ENCODE results near the gene SH3GLB1.
"Not testable (repeated sequence)": the region's sequence is repeated elsewhere in the genome, so short reads cannot be mapped to it uniquely, and the experiment has no call there.

SH3GLB1 gene

GRCh38 chr1:86701731-86702130, 2.6 kb upstream of the SH3GLB1 start:
- Histone ChIP-seq H3K27me3 (ENCODE audit: insufficient read depth, poor library complexity, severe bottlenecking) (no peaks in the 10 kb centered on the region), H3K4me3 (replicated peaks; ENCODE audit: insufficient read depth, low read length) (no peak overlapping the region), H3K27ac (replicated peaks) (no peak overlapping the region)
- no peak for DNase-seq (ENCODE audit: low read depth in 1 of 2, low spot score in 1 of 2)
- TF ChIP-seq CTCF (IDR thresholded peaks at IDR 0.05; ENCODE audit: insufficient read depth, low read length) = no peak
- no peak for TF ChIP-seq GABPA (IDR thresholded peaks at IDR 0.05; ENCODE audit: low read depth)
- no peak for TF ChIP-seq SPI1 (IDR thresholded peaks at IDR 0.05; ENCODE audit: borderline replicate concordance, low read depth)
- TF ChIP-seq, protein P1, sequence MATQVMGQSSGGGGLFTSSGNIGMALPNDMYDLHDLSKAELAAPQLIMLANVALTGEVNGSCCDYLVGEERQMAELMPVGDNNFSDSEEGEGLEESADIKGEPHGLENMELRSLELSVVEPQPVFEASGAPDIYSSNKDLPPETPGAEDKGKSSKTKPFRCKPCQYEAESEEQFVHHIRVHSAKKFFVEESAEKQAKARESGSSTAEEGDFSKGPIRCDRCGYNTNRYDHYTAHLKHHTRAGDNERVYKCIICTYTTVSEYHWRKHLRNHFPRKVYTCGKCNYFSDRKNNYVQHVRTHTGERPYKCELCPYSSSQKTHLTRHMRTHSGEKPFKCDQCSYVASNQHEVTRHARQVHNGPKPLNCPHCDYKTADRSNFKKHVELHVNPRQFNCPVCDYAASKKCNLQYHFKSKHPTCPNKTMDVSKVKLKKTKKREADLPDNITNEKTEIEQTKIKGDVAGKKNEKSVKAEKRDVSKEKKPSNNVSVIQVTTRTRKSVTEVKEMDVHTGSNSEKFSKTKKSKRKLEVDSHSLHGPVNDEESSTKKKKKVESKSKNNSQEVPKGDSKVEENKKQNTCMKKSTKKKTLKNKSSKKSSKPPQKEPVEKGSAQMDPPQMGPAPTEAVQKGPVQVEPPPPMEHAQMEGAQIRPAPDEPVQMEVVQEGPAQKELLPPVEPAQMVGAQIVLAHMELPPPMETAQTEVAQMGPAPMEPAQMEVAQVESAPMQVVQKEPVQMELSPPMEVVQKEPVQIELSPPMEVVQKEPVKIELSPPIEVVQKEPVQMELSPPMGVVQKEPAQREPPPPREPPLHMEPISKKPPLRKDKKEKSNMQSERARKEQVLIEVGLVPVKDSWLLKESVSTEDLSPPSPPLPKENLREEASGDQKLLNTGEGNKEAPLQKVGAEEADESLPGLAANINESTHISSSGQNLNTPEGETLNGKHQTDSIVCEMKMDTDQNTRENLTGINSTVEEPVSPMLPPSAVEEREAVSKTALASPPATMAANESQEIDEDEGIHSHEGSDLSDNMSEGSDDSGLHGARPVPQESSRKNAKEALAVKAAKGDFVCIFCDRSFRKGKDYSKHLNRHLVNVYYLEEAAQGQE (IDR thresholded peaks at IDR 0.05; ENCODE audit: insufficient replicate concordance, low read depth) = no peak
- no peak for TF ChIP-seq POLR2AphosphoS5 (IDR thresholded peaks at IDR 0.05; ENCODE audit: low read depth)

- not testable (repeated sequence) for DNase-seq (ENCODE audit: low read depth in 1 of 2, low spot score in 1 of 2); H3K4me3 ChIP-seq (replicated peaks; ENCODE audit: insufficient read depth, low read length)
These were observed 1.4 kb upstream of the SH3GLB1 start for GRCh38 chr1:86702954-86703494.

DNA sequence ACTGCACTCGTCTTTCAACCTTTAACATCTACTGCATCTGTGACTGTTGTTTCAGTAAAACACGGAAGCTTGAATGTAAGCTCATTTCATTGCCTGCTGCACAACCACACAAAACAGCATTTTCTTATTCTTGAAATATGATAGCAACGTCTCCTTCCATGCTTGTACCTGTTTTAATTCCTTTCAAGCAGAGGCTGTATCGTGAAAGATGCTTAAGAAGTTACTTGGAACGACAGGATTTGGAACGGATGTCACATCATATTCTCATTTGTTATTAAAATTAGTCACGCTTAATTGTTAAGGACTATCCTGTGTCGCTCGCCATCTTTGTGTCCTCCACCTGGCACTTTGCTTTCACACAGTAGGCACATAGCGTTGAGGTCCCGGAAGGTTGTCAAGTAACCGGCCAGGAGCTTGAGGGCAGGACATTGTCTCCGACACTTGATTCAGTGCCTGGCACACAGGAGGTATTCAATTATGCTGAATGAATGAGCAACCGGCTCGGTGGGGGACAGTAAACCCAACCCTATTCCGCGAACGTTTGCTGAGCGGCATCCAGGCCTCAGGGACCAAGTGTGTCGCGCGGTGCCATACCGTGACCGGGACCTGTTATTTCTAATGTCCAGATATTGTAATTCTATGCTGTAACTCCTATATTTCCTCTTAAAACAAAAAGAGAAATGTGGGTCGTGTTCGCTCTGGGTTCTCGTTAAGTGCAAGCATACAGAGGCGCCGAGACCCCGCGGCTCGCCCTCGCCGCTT, 499 bp upstream of the SH3GLB1 start:
- Histone ChIP-seq H3K4me3 (replicated peaks; ENCODE audit: insufficient read depth, low read length) (peak overlapping the region; percentile 86), H3K27me3 (ENCODE audit: insufficient read depth, poor library complexity, severe bottlenecking) (no peaks in the 10 kb centered on the region), H3K27ac (replicated peaks) (peak overlapping the region; percentile 82)
- DNase-seq (ENCODE audit: low read depth in 1 of 2, low spot score in 1 of 2) = no peak
- TF ChIP-seq, protein P1 (IDR thresholded peaks at IDR 0.05; ENCODE audit: insufficient replicate concordance, low read depth) = no peak
- TF ChIP-seq GABPA (IDR thresholded peaks at IDR 0.05; ENCODE audit: low read depth) (no peak), CTCF (IDR thresholded peaks at IDR 0.05; ENCODE audit: insufficient read depth, low read length) (no peak), SPI1 (IDR thresholded peaks at IDR 0.05; ENCODE audit: borderline replicate concordance, low read depth) (no peak), POLR2AphosphoS5 (IDR thresholded peaks at IDR 0.05; ENCODE audit: low read depth) (no peak)

More at GRCh38 chr1:86702954-86703494, 1.4 kb upstream of the SH3GLB1 start:
- H3K27ac ChIP-seq (replicated peaks); H3K27me3 ChIP-seq (ENCODE audit: insufficient read depth, poor library complexity, severe bottlenecking): not testable (repeated sequence)

DNA sequence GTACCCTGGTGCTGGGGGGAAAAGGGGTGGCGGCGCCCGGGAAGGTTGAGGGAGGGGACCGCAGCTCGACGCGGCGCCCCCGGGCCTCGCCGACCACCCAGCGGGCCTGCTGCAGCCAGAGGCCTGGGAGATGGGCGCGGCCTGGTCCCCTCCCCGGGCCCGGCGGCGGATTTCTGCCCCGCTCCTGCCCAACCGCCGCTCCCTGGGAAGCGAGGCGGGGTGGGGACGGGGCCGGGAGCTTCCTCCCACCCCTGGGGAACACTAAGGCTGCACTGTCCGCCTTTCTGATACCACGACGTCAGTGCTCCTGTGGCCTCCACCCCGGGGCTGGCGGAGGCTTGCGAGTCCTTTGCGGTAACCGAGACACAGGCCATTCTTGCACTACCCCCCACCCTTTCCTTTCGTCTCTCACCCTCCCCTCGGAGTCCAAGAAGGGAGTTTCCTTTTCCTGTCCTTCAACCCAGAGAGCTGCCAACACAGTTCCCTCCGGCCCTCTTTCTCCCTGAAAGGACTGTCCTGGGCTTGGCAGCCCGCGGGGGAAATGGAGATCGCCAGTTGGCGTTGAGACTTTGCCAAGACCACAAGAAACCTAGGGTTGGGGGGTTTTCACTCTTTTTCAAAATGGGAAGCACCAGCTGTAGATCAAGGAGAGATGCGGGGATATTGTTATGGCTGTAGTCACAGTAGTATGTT, 742 bp downstream of the SH3GLB1 start:
- peak; percentile 35 to 65 for DNase-seq (ENCODE audit: low read depth in 1 of 2, low spot score in 1 of 2)
- TF ChIP-seq GABPA (IDR thresholded peaks at IDR 0.05; ENCODE audit: low read depth) (0 out of 2 replicates have a peak, but pooled peaks have one; percentile 29), CTCF (IDR thresholded peaks at IDR 0.05; ENCODE audit: insufficient read depth, low read length) (no peak), SPI1 (IDR thresholded peaks at IDR 0.05; ENCODE audit: borderline replicate concordance, low read depth) (no peak), POLR2AphosphoS5 (IDR thresholded peaks at IDR 0.05; ENCODE audit: low read depth) (peak; percentile 0; the same call in 1 of the 2 replicates)
- TF ChIP-seq, protein P1 (IDR thresholded peaks at IDR 0.05; ENCODE audit: insufficient replicate concordance, low read depth) = no peak
- no peaks in the 10 kb centered on the region for H3K27me3 ChIP-seq (ENCODE audit: insufficient read depth, poor library complexity, severe bottlenecking)
- H3K4me3 ChIP-seq (replicated peaks; ENCODE audit: insufficient read depth, low read length) = peak overlapping the region; percentile 86
- peak overlapping the region; percentile 82 for H3K27ac ChIP-seq (replicated peaks)

Data from HL-60 (cell line).